HCT116 (cell line): ENCODE results near the gene ZDHHC14. TPM values are rescaled to one million over a fixed set of nuclear protein-coding genes. Genes with fewer than 3 reads are reported as not detected.
"Not testable (repeated sequence)": the region's sequence is repeated elsewhere in the genome, so short reads cannot be mapped to it uniquely, and the experiment has no call there.

Experiments
- ATAC-seq: fragments of 200-7000 bp; cut with Tn5 transposase; 2 replicates; pipeline ENCODE4 v1.9.1; 2020; ENCODE audit warnings: mild to moderate bottlenecking, moderate library complexity
- BruUV-seq: library from RNA; stranded (reverse); fragments of 400-500 nt; replicated peaks from 2 replicates; lab custom pipeline; 2021; lab: Mats Ljungman, UMichigan
- CTCF ChIA-PET: fragments of 300-600 bp; sonication (Branson Sonifier 250); formaldehyde crosslinking; loops from one replicate; lab custom pipeline; 2021; ENCODE audit warnings: antibody characterized with exemption; lab: Charles Lee
- POLR2A ChIA-PET: fragments of 300-600, 350-600 bp; sonication (Branson Sonifier 250); formaldehyde crosslinking; loops from one replicate; lab custom pipeline; 2021; ENCODE audit warnings: antibody characterized with exemption; lab: Charles Lee
- RAD21 ChIA-PET, 2 experiments: fragments of 300-600 bp; sonication (Branson Sonifier 250); formaldehyde crosslinking; loops; one replicate each; lab custom pipeline; 2023; ENCODE audit warnings: low total read pairs in 2 of 2; ENCODE audit not compliant: uncharacterized antibody in 2 of 2, unreplicated experiment in 2 of 2, low non-redundant PET in 1 of 2; lab: Charles Lee
- DNase-seq: peaks from one replicate; pipeline ENCODE4 v3.0.0-alpha.2; 2010; ENCODE audit warnings: low read depth, low spot score
- H2AFZ ChIP-seq: fragments of 200-600 bp; shearing (Covaris generic), sonication (generic); 2 replicates; pipeline ENCODE4 v1.6.1; 2017; ENCODE audit warnings: low read depth, mixed run types, mixed read lengths, antibody characterized with exemption, low read length; ENCODE audit not compliant: poor library complexity, severe bottlenecking
- H3K27ac ChIP-seq: 2 replicates; pipeline ENCODE4 v1.5.1; 2012; ENCODE audit warnings: low read depth, low read length
- H3K27me3 ChIP-seq: fragments of 200-600 bp; sonication (generic); 2 replicates; pipeline ENCODE4 v1.6.1; 2016; ENCODE audit warnings: mixed run types, low read length, mixed read lengths; ENCODE audit not compliant: insufficient read depth
- H3K36me3 ChIP-seq, 2 experiments: fragments of 200-500 bp in 1 of 2; fragments of 200-600 bp in 1 of 2; sonication (Bioruptor generic) in 1 of 2; sonication (generic) in 1 of 2; 2 replicates each; pipeline versions ENCODE4 v1.5.1 to v1.6.1; 2014 to 2016; ENCODE audit warnings: low read length in 2 of 2, inconsistent platforms in 1 of 2, mixed read lengths in 1 of 2, mixed run types in 1 of 2; ENCODE audit not compliant: insufficient read depth in 2 of 2, control insufficient read depth in 1 of 2
- H3K4me1 ChIP-seq, 2 experiments: fragments of 200-600 bp in 1 of 2; sonication (generic) in 1 of 2; 2 replicates each; pipeline versions ENCODE4 v1.5.1 to v1.6.1; 2012 to 2017; ENCODE audit warnings: low read length in 2 of 2, inconsistent platforms in 1 of 2, mild to moderate bottlenecking in 1 of 2, mixed read lengths in 1 of 2, mixed run types in 1 of 2, moderate library complexity in 1 of 2; ENCODE audit not compliant: insufficient read depth in 2 of 2, control insufficient read depth in 1 of 2
- H3K4me2 ChIP-seq: fragments of 200-600 bp; sonication (generic); 2 replicates; pipeline ENCODE4 v1.6.1; 2017; ENCODE audit warnings: mixed run types, low read length, mixed read lengths
- H3K4me3 ChIP-seq, 2 experiments: fragments of 200-600 bp in 1 of 2; sonication (generic) in 1 of 2; replicated peaks in 1 of 2; 2 replicates each; pipeline ENCODE4 v1.5.1; 2011 to 2016; ENCODE audit warnings: low read length in 2 of 2, control low read depth in 1 of 2, low read depth in 1 of 2, mild to moderate bottlenecking in 1 of 2, mixed read lengths in 1 of 2, mixed run types in 1 of 2
- H3K79me2 ChIP-seq: fragments of 200-600 bp; sonication (generic); 2 replicates; pipeline ENCODE4 v1.6.1; 2017; ENCODE audit warnings: mild to moderate bottlenecking, mixed run types, low read length, moderate library complexity, mixed read lengths; ENCODE audit not compliant: insufficient read depth
- H3K9ac ChIP-seq: fragments of 200-600 bp; sonication (generic); 2 replicates; pipeline ENCODE4 v1.6.1; 2016; ENCODE audit warnings: low read length, mixed read lengths
- H3K9me2 ChIP-seq: fragments of 200-600 bp; sonication (generic), shearing (Covaris generic); 2 replicates; pipeline ENCODE4 v1.6.1; 2017; ENCODE audit warnings: mixed run types, mild to moderate bottlenecking, moderate library complexity; ENCODE audit not compliant: insufficient read depth
- H3K9me3 ChIP-seq, 2 experiments: fragments of 200-500 bp in 1 of 2; fragments of 200-600 bp in 1 of 2; sonication (Bioruptor generic) in 1 of 2; sonication (generic) in 1 of 2; 2 replicates each; pipeline ENCODE4 v1.6.1; 2014 to 2017; ENCODE audit warnings: low read length in 2 of 2, mixed read lengths in 2 of 2, inconsistent platforms in 1 of 2, low read depth in 1 of 2, mild to moderate bottlenecking in 1 of 2, mixed run types in 1 of 2, moderate library complexity in 1 of 2; ENCODE audit not compliant: control insufficient read depth in 1 of 2, insufficient read depth in 1 of 2
- H4K20me1 ChIP-seq: fragments of 200-600 bp; sonication (generic), shearing (Covaris generic); 2 replicates; pipeline ENCODE4 v1.6.1; 2017; ENCODE audit warnings: mixed run types, mild to moderate bottlenecking, moderate library complexity; ENCODE audit not compliant: insufficient read depth
- CEBPB ChIP-seq: IDR thresholded peaks from 2 replicates; pipeline ENCODE4 v1.6.1; 2012; ENCODE audit warnings: low read depth
- EGR1 ChIP-seq: IDR thresholded peaks from 2 replicates; pipeline ENCODE4 v1.6.1; 2012; ENCODE audit warnings: low read depth
- JUND ChIP-seq: IDR thresholded peaks from 2 replicates; pipeline ENCODE4 v1.6.1; 2012
- POLR2A ChIP-seq: IDR thresholded peaks from 2 replicates; pipeline ENCODE4 v1.7.0; 2011; ENCODE audit warnings: borderline replicate concordance; ENCODE audit not compliant: insufficient read depth, insufficient read length; ENCODE audit errors: extremely low read depth
- POLR2AphosphoS5 ChIP-seq: IDR thresholded peaks from 2 replicates; pipeline ENCODE4 v1.6.1; 2011; ENCODE audit warnings: mild to moderate bottlenecking, low read depth, low read length, moderate library complexity
- RAD21 ChIP-seq: IDR thresholded peaks from 2 replicates; pipeline ENCODE4 v1.6.1; 2012; ENCODE audit warnings: low read depth, mild to moderate bottlenecking
- ZNF274 ChIP-seq: fragments of 200-500 bp; sonication (Bioruptor generic); IDR thresholded peaks from 2 replicates; pipeline ENCODE4 v1.6.1; 2014; ENCODE audit warnings: mild to moderate bottlenecking, low read depth, low read length, inconsistent platforms
- intact Hi-C: fragments of 100-400 bp; cut with micrococcal nuclease; formaldehyde crosslinking; loops from 2 replicates; pipeline ENCODE4 v1.10.0; 2022
- total RNA-seq: library from RNA; stranded (reverse); gene quantifications from one replicate; pipeline ENCODE4 v1.2.1, GENCODE V29; 2021; ENCODE audit not compliant: unreplicated experiment
- TF ChIP-seq, protein P1 (sequence below): IDR thresholded peaks from 2 replicates; pipeline ENCODE4 v1.6.1; 2011; ENCODE audit warnings: mild to moderate bottlenecking, low read length, moderate library complexity; ENCODE audit not compliant: insufficient replicate concordance; ENCODE audit errors: extremely low read depth

Gene ZDHHC14
- total RNA-seq, 1 experiment from 2014 or later = 5.3 TPM

DNA sequence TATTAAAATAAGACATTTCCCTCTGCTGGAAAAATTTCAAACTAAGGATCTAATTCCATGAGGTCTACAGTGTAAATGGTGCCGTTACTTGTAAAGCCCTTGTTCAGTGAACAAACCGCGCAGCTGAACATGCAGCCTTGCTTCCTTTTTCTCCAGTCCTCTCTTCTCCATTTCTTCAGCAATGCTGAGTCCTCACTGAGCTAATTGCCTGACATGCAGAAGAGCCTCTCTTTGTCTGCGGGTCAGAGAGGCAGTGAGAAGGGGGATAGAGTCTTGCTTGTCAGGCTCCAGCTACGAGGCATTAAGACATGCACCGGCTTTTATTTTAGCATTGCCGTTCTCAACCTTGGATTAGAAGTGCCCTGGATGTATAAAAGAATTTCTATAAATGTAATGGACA, 25.7 kb downstream of the ZDHHC14 start (continued):
- no peak for TF ChIP-seq ZNF274
- TF ChIP-seq CEBPB = no peak
- TF ChIP-seq RAD21 = no peak
- TF ChIP-seq, protein P1, sequence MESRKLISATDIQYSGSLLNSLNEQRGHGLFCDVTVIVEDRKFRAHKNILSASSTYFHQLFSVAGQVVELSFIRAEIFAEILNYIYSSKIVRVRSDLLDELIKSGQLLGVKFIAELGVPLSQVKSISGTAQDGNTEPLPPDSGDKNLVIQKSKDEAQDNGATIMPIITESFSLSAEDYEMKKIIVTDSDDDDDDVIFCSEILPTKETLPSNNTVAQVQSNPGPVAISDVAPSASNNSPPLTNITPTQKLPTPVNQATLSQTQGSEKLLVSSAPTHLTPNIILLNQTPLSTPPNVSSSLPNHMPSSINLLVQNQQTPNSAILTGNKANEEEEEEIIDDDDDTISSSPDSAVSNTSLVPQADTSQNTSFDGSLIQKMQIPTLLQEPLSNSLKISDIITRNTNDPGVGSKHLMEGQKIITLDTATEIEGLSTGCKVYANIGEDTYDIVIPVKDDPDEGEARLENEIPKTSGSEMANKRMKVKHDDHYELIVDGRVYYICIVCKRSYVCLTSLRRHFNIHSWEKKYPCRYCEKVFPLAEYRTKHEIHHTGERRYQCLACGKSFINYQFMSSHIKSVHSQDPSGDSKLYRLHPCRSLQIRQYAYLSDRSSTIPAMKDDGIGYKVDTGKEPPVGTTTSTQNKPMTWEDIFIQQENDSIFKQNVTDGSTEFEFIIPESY = no peak
- no peak for TF ChIP-seq EGR1
- no peak for TF ChIP-seq POLR2A

DNA sequence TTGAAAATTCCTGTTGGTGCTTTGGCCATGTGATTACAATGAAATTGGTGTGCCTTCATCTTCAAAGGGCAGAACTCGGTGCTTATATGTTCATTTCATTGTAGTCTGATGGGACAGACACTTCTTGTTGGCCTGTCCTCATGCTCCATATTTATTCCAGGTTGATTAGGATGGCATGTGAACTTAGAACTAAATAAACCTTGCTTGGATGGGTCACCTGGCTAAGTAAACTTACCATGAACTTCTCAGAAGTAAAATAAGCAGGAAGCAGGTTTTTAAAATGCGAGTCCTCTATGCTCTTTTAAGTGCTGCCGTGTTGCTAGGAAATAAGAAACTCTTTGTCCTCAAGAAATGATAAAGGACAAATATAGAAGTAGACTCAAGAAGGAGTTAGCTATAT, 26.7 kb downstream of the ZDHHC14 start:
- ChIA-PET POLR2A (no interaction called here), CTCF (no interaction called here)

DNA sequence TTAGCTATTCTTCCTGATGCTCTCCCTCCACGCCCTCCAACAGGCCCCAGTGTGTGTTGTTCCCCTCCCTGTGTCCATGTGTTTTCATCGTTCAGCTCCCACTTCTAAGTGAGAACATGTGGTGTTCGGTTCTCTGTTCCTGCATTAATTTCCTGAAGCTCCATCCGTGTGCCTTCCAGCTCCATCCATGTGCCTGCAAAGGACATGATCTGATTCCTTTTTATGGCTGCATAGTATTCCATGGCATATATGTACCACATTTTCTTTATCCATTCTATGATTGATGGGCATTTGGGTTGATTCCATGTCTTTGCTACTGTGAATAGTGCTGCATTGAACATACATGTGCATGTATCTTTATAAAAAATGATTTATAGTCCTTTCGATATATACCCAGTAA, 27.4 kb downstream of the ZDHHC14 start:
- BruUV-seq, POLR2A ChIA-PET, CTCF ChIA-PET, DNase-seq, H3K27ac ChIP-seq, ATAC-seq, RAD21 ChIA-PET, H3K4me1 ChIP-seq, H3K9ac ChIP-seq, intact Hi-C loops, H4K20me1 ChIP-seq, H3K4me3 ChIP-seq, H3K79me2 ChIP-seq, H3K9me2 ChIP-seq, H3K9me3 ChIP-seq, H2AFZ ChIP-seq, H3K4me2 ChIP-seq, H3K36me3 ChIP-seq, H3K27me3 ChIP-seq: not testable (repeated sequence)

More for the DNA sequence above, 26.7 kb downstream of the ZDHHC14 start:
- no peak for ATAC-seq
- no peak overlapping the region for H2AFZ ChIP-seq
- H3K4me1 ChIP-seq = peaks cover 0 to 4% of the 10 kb centered on the region in 2 experiments; a peak in 1 of 4 replicates
- H3K4me2 ChIP-seq = no peak overlapping the region
- no peaks in the 10 kb centered on the region for H3K9me3 ChIP-seq
- H3K27ac ChIP-seq = no peak overlapping the region
- no peak for DNase-seq
- H3K9me2 ChIP-seq = no peaks in the 10 kb centered on the region
- H4K20me1 ChIP-seq = no peaks in the 10 kb centered on the region
- no peaks in the 10 kb centered on the region for H3K36me3 ChIP-seq
- H3K27me3 ChIP-seq = no peaks in the 10 kb centered on the region
- no peak overlapping the region for H3K9ac ChIP-seq
- no TSS peak for BruUV-seq
- H3K79me2 ChIP-seq = no peaks in the 10 kb centered on the region
- intact Hi-C loops = no loop called here
- RAD21 ChIA-PET = no interaction called here
- TF ChIP-seq JUND (no peak), RAD21 (no peak), POLR2AphosphoS5 (no peak)
- H3K4me3 ChIP-seq = no peak overlapping the region
